Stimulated activated CD4-positive, alpha-beta T cell treated with anti-CD3 and anti-CD28 coated beads, Interleukin-1b, Interleukin-23, amount 100 ng/mL, for 24 hours (primary cell): ENCODE data around the gene CXADR.

Experiments used
- DNase-seq, 4 experiments: peaks; one replicate each; pipeline ENCODE4 v3.0.0-alpha.2; 2020; ENCODE audit warnings: low read depth in 4 of 4, low spot score in 1 of 4

CXADR gene

GRCh38 chr21:17539323-17539722 is 26.5 kb downstream of the CXADR start:
- no peak for DNase-seq

DNA sequence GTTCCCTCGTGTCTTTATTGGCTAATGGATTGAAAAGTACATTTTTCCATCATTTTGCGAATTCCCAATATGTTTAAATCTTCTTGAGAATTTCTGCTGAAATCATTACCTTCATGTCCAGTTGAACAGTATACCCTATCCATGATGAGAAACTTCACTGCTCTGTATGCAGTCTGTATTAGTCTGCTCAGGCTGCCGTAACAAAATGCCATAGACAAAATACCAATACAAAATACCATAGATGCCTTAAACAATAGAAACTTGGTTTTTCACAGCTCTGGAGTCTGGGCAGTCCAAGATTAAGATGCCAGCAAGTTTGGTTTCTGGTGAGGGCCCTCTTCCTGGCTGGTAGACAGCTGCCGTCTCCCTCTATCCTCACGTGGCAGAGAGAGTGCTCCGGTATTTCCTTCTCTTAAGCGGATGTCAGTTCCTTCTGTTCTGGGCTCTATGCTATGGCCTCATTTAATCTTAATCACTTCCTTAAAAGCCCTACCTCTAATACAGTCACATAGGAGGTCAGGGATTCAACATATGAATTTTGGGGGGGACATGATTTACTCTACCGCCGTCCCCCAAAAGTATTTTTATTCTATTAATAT is 27.0 kb downstream of the CXADR start:
- DNase-seq, result no peak

- no peak for DNase-seq
These were observed 27.7 kb downstream of the CXADR start for GRCh38 chr21:17540530-17540929.

- no peak for DNase-seq
These were observed 29.6 kb downstream of the CXADR start for GRCh38 chr21:17542371-17543011.

DNA sequence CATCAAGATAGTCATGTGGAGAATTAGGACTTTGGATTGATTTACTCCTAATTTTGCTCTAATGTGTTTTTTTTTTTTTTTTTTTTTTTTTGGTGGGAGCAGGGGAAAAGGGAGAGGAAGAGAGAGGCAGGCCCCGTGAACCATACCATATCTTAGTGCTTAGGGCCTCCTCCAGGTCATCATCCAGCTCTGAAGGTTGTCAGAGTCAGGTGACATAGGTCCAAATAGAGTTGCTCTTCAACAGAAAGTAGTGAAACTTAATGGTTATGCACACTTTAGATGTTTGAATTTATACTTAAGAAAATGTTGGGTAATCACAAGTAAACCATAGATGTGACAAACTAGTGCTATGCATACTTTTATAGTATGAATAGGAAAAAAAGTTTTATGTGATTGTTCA is 32.2 kb downstream of the CXADR start:
- DNase-seq, result no peak

DNA sequence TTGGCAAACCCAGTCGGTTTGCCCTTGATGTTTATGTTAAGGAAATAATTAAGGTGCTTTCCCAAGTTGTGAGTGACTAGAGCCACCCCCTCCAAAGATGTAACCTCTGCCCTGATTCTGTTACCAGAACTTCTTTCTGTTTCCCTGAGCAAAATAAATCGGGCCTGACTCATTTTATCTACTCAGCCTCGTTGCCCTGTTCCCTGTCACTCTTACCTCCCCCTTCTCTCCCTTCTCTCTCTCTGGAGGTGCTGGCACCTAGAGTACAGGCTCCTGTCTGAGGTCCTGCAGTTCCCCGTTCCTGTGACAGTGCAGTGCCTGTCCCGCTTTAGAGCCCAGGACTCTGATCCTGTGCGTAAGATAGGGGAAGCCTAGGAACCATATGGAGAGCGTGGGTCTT is 35.4 kb downstream of the CXADR start:
- DNase-seq, result no peak

- no peak for DNase-seq
These were observed 37.9 kb downstream of the CXADR start for GRCh38 chr21:17550671-17551308.

DNA sequence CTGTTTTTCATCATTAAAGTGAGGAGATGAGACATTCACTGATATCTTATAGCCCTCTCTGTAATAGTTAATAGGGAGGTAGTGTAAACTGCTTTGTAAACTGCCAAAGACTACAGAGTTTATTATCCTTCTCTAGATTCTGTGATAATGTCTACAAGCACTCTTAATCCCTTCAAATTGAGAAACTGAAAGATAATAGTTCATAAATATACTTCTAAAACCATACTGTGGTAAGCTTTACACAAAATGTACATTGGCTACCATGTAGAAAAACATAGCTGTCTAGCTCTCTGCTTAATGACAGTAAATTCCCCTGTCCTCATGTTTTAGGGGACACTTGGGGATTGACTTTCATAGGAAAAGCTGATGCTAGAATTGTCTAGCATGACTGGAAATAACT is 39.6 kb downstream of the CXADR start:
- DNase-seq, result no peak

GRCh38 chr21:17554120-17554519 is 41.3 kb downstream of the CXADR start:
- DNase-seq, result no peak

- no peak for DNase-seq
These were observed 42.0 kb downstream of the CXADR start for GRCh38 chr21:17554679-17555465.

DNA sequence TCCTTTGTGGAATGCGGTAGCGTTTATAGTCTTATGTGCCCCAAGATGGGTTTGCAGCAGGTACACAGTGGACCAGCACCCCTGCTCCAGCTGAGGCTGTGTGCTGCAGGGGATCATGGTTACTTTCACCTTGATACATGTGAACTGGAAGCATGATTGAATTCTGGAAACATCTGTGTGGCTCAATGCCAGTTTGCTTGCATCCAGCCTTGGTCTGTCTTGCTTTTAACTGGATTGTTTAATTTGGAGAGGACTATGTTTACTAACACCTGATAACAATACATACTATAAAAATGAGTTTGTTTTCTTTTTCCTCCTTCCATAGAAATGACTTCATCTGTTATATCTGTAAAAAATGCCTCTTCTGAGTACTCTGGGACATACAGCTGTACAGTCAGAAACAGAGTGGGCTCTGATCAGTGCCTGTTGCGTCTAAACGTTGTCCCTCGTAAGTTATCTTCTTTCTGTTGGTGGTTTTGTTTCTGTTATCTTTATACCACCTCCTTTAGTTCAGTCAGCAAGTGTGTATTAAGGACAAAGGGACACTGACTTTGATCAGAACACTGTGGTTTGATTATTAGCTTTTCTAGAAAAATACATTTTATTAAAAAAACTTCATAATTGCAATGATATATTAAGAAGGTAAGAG is 47.7 kb downstream of the CXADR start:
- DNase-seq, result no peak

DNA sequence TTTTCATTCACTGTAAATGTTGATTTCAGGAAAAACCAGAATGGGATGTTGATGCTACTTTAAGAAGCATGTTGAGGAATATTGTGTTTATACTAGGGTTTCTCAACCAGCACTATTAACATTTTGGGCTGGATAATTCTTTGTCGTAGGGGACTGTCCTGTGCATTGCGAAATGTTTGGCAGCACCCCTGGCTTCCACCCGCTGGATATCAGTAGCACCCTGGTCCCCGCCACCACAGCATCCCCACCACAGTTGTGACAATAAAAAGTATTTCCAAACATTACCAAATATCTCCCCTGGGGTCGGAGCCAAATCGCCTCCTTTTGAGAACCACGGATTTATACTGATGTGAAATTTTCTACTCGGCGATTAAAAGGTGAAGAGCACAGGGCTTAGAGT is 57.9 kb downstream of the CXADR start:
- no peak for DNase-seq

DNA sequence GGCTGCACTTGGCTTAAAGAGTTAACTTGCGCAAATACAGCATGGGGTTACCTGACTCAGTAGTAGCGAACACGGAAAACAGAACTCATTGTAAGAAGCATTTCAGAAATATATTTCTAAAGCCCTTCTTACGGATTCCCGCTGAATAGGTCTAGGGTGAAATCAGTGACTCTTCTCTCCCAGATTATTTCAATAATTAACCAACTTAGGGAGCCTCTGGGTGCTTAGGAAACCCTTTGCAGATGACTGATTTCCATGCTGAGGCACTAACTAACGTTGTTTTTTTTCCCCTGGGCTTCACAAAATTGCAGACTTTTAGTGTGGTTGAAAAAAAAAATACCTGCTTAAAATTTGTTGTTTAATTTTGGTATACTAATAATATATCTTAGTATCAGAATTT is 59.6 kb downstream of the CXADR start:
- DNase-seq, result no peak

- DNase-seq, result no peak
These were observed 62.2 kb downstream of the CXADR start for GRCh38 chr21:17575076-17575475.

DNA sequence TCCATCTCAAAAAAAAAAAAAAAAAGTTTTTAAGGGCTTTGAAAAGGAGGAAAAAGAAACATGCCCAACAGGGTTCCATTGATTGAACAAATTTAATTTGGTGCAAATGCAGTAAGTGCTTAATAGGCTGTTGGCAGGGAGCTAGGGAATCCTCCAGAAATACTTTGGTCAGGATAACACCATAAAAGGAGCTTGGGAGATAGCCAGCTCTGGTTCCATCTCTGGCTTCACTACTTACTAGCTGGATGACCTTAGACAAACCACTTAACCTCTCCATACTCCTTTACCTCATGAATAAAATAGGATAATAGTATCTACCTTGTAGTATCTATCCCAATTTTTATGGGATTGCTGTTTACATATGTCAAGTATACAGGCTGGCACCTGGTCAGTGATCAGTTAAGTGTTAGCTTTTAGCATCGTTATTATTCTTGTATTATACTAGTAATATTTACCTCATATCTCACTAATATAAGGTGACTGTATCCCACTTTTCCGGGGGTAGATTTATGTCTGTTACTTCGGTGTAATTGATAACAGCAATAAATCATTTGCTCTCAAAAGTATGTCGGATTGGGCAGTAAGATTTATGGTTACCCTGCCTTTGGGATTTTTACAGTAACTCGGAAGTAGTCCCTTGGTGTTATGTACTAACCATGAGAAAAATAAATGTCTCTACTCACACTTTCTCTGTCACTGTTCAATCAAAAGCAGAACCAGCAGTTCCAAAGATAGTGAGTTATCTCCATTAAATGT is 63.4 kb downstream of the CXADR start:
- DNase-seq, result no peak

DNA sequence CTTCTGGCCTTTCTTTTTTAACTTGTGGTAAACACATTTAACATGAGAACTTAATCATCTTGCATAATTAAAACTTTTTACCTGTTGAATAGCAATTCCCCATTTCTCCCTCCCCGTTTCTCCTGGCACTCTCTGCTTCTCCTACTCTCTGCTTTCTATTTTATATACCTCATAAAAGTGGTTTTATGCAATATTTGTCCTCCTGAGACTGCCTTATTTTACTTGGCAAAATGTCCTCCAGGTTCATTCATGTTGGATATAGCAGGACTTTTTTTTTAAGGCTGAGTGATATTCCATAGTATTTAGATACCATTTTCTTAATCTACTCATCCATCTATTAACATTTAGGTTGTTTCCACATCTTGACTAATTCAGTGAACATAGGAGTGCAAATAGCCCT is 64.9 kb downstream of the CXADR start:
- DNase-seq, result no peak

DNA sequence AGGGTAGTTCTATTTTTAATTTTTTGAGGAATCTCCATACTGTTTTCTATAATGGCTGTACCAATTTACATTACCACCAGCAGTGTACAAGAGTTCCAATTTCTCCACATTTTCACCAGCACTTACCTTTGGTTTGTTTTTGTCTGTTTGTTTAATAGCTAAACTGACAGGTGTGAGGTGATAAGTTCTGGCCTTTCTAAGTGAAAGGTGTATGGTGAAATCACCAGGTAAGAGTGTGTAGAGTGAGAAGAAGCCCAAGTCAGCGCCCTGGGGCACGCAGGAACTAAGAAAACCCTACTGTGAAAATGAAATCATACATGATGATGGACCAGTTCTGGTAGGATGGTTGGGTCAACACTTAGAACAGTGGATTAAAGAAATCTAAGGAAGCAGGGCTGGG is 65.3 kb downstream of the CXADR start:
- no peak for DNase-seq

DNA sequence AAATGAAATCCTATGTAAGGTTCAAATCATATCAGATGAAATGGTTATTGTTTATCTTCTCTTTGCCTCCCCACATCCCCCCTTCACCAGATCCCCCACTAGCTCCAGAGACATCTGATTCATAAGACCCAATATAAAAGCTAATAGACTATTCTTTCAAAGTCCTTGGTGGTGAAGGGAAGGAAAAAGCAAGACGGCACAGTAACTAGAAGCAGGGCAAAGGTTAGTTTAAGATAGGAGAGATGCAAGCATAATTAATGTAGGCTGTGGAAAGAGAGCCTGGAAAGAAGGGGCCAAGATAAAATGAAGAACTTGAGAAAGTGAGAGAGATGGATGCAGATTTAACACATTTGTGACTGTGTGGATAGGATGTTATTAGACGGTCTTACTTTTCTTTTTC is 66.0 kb downstream of the CXADR start:
- no peak for DNase-seq

GRCh38 chr21:17580319-17580718 is 67.5 kb downstream of the CXADR start:
- DNase-seq, result no peak

DNA sequence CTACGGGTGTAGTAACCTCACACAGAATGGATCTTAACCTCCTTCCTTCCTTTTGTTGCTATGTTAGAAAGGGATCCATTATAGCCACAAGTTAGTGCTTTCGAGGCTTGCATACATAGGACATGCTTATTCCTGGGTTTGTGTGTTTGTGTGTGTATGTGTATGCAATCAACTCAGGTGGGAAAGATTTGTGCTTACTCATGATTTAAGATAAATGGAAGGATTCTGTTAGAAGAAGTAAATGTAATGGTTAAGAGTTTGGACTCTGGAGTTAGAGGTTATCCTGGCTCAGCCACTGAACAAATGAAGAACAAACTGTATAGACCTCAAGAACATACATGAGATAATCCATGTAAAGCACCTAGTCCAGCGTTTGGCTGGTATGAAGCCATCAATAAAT is 71.1 kb downstream of the CXADR start:
- DNase-seq, result no peak
